Body of pancreas (tissue), 4 donors: ENCODE results near the gene SPIRE1.

Source experiments
- CTCF ChIP-seq, 7 experiments: fragments of 450-650 bp in 4 of 7; fragments of 200-600 bp in 3 of 7; sonication (generic) in 3 of 7; IDR thresholded peaks; one replicate each; pipeline ENCODE4 v1.5.1; 2016 to 2019; ENCODE audit warnings: antibody characterized with exemption in 7 of 7
- POLR2A ChIP-seq, 3 donors: fragments of 450-650 bp; IDR thresholded peaks; one replicate each; pipeline ENCODE4 v1.6.1; 2016; ENCODE audit warnings: antibody characterized with exemption in 3 of 3, mild to moderate bottlenecking in 2 of 3

DNA sequence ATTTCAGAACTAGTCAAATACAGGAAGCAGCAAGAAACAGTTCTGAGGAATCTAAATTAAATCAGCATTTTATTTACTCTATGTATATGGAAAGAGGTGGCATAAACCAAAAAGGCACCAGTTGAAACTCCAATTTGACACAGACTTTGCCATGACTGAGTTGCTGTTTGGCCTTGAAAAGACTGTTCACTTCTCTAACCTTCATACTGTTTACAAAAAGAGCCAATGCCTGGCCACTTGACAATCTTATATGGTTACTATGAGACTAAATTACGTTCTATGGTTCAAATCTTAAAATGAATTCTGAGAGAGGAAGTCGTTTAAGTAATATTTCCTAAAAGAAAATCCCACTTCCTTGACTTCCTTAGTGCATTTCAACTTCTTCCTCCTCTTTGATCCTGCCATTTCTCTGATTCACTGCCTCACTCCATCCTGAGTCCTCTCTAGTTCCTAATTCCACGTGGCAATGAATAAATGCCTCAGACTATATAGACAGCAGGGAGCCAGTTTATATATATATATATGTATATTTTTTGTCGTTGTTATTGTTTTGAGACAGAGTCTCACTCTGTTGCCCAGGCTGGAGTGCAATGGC, 31.4 kb upstream of the SPIRE1 start:
- no peak for TF ChIP-seq CTCF (IDR thresholded peaks at IDR 0.05)
- no peak for TF ChIP-seq POLR2A (IDR thresholded peaks at IDR 0.05)
